SH-SY5Y (cell line): ENCODE data around the gene DMGDH.

ENCODE experiments used
- GATA2 ChIP-seq: IDR thresholded peaks from 2 replicates; pipeline ENCODE4 v1.6.1; 2011; ENCODE audit warnings: mild to moderate bottlenecking, low read depth, low read length
- GATA3 ChIP-seq: IDR thresholded peaks from 2 replicates; pipeline ENCODE4 v1.6.1; 2011; ENCODE audit warnings: low read depth, mild to moderate bottlenecking, low read length, moderate library complexity

GRCh38 chr5:79001471-79001870 is 68.0 kb downstream of the DMGDH start:
- TF ChIP-seq GATA3 (no peak), GATA2 (no peak)
